Hematopoietic multipotent progenitor cell treated with erythropoietin and hydrocortisone succinate and interleukin-3 and kit ligand, for 17 days (in vitro differentiated cells): ENCODE data around the gene LRRC71.
"Not testable (repeated sequence)": the region's sequence is repeated elsewhere in the genome, so short reads cannot be mapped to it uniquely, and the experiment has no call there.

ENCODE experiments used
- DNase-seq: peaks from one replicate; pipeline ENCODE4 v3.0.0-alpha.2; 2015; ENCODE audit warnings: low spot score

Gene LRRC71

DNA sequence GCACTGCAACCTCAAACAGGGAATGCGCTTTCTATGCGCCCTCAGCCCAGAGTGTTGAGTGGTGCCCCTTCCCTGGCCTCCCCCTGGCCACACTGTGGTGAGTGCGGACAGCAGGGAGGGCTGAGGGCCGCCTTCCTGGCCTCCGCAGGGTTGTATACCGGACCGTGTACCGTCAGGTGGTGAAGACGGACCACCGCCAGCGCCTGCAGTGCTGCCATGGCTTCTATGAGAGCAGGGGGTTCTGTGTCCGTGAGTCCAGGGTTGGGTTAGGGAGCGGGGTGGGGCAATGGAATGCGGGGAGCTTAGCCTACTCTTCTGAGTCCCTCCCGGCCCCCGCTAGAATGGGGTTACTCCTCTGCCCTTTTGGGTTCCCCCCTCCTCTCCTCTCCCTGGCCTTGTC is 15.3 kb upstream of the LRRC71 start:
- DNase-seq = no peak

DNA sequence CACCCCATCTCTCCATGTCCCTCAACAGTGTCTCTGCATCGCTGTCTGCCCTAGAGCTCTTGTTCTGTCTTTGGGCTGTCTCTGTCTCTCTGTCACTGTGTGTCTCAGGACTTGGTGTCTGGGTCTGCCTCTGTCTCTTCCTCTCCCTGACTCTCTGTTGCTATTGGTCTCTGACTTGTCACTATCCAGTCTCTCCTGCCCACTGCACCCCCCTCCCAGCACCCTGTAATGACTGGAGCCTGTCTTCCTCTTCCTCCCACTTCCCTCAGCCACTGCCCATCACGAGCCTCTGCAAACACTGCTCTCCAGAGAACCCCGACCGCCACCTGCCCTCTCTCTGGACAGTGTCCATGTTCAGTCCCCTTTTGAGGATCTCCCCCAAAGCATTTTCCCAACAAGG is 14.8 kb upstream of the LRRC71 start:
- DNase-seq = no peak

DNA sequence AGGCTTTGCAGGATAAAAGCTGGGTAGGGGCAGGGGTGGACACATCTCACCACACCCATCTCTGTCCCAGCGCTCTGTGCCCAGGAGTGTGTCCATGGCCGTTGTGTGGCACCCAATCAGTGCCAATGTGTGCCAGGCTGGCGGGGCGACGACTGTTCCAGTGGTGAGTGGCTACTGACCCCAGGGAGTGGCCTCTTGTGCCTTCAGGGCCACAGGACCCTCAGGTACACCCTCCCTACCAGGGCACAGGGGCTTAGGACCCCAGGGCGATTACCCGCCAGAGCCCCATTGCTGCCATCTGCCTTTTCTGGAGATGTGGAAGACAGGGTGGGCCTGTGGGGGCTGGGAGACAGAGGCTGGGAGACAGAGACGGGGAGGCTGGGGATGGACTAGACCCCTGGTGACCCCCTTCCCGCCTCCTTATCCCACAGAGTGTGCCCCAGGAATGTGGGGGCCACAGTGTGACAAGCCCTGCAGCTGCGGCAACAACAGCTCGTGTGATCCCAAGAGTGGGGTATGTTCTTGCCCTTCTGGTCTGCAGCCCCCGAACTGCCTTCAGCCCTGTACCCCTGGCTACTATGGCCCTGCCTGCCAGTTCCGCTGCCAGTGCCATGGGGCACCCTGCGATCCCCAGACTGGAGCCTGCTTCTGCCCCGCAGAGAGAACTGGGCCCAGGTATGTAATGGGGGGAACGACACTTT is 14.1 kb upstream of the LRRC71 start:
- DNase-seq = no peak

DNA sequence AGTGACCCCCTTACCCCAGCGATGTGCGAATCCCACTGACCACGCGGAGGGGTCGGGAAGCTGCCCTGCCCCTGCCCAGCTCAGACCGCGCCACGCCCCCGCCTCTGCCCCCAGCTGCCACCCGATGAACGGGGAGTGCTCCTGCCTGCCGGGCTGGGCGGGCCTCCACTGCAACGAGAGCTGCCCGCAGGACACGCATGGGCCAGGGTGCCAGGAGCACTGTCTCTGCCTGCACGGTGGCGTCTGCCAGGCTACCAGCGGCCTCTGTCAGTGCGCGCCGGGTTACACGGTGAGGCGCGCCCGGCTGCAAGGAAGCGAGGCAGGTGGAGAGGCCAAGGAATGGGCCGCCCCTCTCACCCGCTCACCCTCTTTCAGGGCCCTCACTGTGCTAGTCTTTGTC is 11.9 kb upstream of the LRRC71 start:
- no peak for DNase-seq

DNA sequence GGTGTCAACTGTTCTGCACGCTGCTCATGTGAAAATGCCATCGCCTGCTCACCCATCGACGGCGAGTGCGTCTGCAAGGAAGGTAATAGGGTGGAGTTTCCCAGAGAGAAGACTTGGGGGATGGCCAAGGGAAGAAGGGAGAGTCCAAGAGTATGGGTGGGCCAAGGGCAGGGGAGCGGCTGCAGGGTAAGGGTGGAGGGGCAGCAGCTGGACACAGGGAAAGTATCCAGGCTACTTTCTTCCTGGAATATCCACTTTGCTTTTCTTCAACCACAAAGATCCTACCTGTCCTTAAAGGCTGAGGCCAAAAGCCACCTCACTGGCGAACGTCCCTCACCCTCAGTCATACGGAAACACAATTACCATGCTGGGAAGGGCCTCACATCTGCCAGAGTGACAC is 11.5 kb upstream of the LRRC71 start:
- no peak for DNase-seq

DNA sequence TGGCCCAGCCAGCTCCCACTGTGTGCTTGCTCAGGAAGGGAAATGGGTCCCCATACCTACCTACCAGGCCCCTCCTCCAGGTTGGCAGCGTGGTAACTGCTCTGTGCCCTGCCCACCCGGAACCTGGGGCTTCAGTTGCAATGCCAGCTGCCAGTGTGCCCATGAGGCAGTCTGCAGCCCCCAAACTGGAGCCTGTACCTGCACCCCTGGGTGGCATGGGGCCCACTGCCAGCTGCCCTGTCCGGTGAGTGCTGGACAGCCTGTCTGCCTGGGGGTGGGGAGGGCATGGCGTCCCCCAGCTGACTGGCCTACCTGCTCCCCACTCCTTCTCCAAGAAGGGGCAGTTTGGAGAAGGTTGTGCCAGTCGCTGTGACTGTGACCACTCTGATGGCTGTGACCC is 10.8 kb upstream of the LRRC71 start:
- DNase-seq = no peak

DNA sequence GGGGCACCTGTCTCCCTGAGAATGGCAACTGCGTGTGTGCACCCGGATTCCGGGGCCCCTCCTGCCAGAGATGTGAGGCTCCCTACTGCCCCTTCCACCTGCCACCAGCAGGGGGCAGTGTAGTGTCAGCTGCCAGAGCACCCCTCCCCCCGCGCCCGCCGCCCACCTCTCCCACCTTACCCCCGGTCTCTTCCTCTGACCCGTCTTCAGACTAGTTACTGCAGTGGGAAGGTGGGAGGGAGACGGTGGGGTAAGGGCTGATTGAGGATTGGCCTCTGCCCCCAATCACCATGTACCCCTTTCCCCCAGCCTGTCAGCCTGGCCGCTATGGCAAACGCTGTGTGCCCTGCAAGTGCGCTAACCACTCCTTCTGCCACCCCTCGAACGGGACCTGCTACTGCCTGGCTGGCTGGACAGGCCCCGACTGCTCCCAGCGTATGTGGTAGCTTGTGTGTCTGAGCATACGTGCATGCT is 10.1 kb upstream of the LRRC71 start:
- DNase-seq = peak; percentile 70

DNA sequence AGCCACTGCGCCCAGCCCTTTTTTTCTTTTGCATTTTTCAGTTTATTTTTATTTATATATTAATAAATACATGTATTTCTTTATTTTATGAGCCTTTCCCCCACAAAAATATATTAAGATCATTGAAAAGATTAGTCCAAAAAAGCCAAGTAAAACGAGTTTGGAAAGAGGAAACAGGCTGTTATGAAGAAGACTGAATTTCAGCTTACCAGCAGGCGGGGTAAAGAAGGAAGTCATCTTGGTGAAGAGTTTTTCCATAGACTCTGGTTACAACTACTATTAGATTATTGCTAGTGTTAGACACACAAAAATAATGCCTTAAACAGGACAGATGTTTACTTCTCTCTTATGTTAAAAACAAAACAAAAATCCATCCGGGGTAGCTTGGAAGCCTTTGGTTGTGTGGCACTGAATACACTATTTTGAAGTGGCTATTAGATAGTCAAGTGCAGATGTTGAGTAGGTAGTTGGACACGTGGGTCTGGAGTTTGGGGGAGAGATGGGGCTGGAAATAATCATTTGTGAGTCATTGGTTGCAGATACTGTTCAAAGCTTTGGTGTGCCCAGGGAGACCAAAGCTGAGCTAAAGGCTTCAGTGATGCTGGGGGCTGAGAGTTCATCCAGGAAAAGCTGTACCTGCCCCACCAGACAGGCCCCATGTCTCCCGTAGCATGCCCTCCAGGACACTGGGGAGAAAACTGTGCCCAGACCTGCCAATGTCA is 8.7 kb upstream of the LRRC71 start:
- no peak for DNase-seq

DNA sequence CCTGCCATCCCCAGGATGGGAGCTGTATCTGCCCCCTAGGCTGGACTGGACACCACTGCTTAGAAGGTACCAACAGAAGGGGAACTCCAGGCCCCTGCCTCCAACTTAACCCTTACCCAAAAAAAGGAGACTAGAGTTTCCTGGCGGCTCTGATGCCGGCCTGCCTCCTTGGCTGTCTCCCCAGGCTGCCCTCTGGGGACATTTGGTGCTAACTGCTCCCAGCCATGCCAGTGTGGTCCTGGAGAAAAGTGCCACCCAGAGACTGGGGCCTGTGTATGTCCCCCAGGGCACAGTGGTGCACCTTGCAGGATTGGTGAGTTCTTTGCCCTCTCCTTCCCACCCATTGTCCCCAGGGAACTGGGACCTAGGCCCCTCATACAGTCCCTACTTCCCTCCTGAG is 8.1 kb upstream of the LRRC71 start:
- no peak for DNase-seq

DNA sequence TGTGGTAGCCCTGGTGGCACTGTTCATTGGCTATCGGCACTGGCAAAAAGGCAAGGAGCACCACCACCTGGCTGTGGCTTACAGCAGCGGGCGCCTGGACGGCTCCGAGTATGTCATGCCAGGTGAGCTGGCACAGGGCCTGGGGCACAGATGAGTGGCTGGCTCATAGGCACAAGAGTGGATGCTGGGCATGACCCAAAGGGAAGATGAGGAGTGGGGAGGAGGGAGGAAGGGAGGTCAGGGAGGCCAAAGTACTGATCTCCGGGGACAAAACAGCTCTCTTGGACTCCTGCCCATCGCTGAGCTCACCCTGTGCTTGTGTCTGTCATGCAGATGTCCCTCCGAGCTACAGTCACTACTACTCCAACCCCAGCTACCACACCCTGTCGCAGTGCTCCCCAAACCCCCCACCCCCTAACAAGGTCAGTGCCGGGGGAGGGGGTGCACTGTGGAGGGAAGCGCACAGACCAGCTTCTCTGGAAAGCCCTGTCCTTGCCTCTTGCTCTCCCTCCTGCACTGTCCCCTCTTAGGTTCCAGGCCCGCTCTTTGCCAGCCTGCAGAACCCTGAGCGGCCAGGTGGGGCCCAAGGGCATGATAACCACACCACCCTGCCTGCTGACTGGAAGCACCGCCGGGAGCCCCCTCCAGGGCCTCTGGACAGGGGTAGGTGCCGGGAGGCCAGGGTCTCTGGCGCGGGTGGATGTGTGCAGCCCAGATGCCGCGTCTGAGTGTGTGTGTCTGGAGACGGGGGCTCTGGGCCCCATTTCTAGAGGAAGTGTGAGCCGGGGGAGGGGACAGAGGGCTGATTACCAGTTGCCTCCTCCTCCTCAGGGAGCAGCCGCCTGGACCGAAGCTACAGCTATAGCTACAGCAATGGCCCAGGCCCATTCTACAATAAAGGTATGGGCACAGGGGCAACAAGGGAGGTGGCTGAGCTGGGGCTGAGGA is 7.3 kb upstream of the LRRC71 start:
- DNase-seq = no peak

DNA sequence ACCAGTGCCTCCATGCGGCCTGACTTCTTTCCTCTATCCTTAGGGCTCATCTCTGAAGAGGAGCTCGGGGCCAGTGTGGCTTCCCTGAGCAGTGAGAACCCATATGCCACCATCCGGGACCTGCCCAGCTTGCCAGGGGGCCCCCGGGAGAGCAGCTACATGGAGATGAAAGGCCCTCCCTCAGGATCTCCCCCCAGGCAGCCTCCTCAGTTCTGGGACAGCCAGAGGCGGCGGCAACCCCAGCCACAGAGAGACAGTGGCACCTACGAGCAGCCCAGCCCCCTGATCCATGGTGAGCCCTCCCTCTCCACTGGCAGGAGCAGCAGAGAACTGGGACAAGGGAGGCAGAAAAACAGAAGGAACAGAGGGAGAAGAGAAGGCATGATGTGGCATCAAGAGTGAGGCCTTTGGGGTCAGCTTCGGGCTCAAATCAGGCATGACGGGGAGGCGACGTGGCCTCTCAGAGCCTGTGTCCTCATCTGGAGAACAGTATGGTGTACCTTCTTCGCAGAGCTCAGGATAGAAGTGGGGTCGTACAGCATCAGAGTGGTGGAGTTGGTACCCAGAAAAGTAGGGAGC is 6.5 kb upstream of the LRRC71 start:
- DNase-seq = no peak

DNA sequence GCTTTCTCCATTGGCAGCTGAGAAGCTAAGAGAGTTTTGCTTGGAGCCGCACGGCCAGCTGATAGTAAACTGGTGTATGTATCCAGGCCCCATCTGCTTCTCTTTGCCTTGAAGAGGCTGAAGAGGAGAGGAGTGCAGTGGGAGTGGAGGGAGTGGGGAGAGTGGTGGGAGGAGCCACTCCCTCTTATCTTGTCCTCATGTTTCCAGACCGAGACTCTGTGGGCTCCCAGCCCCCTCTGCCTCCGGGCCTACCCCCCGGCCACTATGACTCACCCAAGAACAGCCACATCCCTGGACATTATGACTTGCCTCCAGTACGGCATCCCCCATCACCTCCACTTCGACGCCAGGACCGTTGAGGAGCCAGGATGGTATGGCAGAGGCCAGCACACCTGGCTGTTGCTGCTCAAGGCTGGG is 6.0 kb upstream of the LRRC71 start:
- no peak for DNase-seq

DNA sequence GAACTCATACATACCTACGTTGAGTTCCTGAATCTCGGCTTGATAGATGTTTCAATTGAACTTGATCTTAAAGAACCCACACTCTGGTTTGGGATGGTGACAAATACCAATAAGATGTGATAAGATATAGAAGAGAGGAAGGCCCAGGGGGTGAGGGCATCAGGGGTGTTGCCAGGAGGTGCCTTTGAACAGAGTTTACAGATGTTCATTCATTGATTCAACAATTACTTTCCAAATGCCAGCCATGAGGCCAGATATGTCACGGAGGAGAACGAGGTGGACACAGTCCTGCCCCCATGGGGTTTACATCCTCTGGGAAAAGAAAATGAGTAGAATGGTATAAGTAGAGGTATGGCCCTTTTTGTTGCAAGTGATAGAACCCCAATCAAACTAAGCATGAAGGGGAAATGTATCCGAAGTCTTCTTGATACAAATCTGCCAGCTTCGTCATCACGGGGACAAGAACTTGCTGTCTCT is 659 bp downstream of the LRRC71 start:
- no peak for DNase-seq

DNA sequence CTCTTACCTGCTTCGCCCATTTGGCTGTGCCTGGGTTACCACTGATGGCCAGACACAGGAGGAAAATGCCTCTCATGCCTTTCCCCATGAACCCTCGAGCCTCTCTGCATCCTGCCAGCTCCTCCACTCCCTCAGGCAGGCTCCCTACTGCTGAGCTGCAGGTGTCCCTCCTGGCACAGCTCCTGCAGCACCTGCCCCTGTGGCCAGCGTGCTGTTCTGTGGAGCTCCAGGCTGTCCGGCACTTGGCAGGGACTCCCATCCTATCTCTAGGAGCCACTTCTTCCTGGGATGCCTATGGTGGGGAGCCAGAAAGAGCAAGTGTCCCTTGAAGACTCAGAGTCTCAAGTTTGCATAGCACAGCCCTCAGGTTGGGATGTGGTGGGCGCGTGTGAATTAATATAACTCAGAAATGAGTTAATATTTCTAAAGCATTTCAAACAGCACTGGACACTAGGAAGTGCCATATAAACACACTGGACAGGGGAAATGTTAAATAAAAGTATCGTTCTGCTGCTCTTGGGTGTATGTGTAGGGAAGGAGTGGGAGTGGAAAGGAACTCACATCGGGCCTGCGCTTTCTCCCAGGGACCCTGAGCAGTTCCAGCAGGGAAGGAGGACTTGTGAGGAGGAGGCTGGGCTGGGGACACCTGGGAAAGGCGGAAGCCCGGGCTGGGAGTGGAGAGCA is 2.7 kb downstream of the LRRC71 start:
- DNase-seq = no peak

DNA sequence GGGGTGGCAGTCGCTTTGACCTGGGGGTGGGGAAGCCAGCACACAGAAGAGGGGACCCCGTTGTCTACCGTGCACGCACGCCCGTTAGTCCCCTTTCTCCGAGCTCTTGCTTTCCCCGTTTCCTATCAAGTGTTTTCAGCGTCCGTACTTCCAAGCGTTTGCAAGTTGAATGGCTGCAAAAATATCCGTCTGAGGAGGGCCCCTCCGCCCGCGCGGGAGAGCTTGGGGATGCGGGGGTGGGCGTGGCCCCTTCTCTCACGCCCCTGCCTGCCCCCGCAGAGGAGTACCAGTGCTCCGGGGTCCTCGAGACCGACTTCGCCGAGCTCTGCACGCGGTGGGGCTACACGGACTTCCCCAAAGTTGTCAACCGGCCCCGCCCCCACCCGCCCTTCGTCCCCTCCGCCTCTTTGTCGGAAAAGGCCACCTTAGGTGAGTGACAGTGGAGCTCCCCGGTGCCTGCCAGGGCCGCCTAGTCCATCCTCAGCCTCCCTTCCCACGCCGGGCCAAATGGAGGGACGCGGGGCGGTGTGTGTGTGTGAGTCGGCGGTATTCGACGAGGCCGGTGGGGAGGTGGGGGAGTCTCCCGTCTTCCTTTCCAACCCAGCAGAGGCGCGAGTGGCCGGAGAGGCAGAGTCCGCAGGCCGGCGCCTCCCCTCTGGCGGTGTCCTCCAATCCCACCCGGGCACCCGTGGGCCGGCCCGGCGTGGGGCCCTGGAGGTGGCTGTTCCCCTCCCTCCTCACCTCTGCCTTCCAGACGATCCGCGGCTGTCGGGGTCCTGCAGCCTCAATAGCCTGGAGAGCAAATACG is 3.4 kb downstream of the LRRC71 start:
- DNase-seq = no peak

DNA sequence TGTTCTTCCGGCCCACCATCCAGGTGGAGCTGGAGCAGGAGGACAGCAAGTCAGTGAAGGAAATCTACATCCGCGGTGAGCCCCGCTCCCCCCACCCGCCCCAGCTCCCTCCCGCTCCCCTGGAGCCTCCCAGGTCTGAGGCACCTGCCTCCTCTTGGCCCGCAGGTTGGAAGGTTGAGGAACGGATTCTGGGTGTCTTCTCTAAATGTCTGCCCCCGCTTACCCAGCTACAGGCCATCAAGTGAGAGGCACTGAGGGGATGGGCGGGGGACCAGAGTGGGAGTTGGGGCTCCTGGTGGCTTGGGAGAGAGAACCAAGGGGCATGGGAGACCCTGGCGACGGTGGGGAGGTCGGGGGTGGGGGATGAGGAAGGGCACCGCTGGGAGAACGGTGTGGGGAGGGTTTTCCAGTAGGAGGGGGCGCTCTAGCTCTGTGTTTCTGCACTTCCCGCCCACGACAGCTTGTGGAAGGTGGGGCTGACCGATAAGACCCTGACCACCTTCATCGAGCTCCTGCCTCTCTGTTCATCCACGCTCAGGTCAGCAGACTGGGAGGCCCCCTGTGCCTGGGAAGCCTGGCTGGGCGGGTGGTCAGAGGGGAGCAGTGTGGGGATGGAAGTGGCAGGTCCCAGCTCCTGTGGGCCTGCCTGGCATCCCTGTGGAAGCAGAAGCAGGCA is 4.2 kb downstream of the LRRC71 start:
- no peak for DNase-seq

DNA sequence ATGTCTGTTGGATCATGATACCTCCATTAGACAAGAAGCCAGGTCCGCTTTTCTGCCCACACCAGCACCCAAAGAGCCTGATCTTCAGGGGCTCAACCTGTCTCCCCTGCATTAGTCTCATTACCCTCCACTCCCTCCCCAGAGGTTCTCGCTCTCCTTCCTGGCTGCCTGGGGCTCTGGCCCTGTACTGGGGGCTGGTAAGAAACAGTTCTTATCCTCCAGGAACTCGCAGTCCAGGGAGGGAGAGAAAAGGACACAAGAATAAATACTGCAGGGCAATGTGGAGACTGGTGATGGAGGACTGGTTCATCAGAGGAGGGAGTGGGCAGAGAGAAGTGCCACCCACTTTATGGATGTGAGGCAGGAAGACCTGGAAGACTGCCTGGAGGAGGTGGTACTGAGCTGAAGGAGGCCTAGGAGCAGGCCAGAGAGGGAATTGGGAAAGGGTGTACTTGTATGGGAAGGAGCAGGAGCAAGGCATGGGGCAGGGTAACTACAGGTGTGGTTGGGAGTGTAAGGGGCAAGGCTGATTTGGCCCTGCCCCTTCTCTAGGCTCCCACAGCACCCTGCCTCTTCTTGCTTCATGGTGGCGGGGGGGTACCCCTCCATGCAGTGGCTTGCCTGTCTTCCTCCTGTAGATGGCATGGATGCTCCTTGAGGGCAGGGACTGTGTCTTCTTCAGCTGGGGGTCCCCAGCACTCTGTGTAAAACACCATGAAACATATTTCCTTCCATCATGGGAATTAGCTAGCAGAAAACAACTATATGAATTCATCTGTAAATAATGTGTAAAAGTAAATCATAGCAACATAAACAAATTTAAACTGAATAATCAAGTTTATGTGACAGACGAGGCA is 5.0 kb downstream of the LRRC71 start:
- no peak for DNase-seq

DNA sequence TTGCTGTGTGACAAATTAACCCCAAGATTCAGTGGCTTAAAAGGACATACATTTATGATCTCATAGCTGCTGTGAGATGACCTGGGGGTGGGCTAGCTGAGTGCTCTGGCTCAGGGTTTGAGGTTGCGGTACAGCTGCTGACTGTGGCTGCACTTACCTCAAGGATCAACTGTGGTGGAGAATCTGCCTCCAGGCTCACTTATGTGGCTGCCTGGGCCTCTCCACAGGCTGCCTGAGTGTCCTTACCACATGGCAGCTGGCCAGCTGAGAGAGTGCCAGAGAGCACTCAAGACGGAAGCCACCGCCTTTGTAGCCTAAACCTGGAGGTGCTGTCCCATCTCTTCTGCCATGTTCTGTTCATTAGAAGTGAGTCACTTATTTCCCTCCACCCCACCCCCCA is 5.7 kb downstream of the LRRC71 start:
- DNase-seq = peak; percentile 47

DNA sequence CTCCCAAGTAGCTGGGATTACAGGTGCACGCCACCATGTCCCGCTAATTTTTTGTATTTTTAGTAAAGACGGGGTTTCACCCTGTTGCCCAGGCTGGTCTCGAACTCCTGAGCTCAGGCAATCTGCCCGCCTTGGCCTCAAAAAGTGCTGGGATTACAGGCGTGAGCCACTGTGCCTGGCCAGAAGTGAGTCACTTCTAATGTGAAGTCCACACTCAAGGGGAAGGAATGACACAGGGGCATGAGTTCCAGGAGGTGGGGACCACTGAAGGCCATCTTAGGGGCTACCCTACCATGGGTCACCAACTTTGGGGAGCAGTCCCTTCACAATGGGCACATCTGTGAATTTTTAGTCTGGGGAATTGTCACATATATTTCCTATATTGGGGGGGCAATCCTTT is 6.3 kb downstream of the LRRC71 start:
- DNase-seq = not testable (repeated sequence)
